Measurements from ENCODE around the gene EXOC6.
A peak's percentile ranks its signal among the peaks of the same experiment; 100 is the strongest.
"Not testable (repeated sequence)": the region's sequence is repeated elsewhere in the genome, so short reads cannot be mapped to it uniquely, and the experiment has no call there.

EXOC6 gene

GRCh38 chr10:92894081-92894655 is 45.8 kb downstream of the EXOC6 start:
- H3K4me3 ChIP-seq = no peak overlapping the region

GRCh38 chr10:92897916-92898315 is 49.6 kb downstream of the EXOC6 start:
- no peak for TF ChIP-seq Cebpa-rat (IDR thresholded peaks at IDR 0.05)
- no peak overlapping the region for H3K4me3 ChIP-seq
- no peaks in the 10 kb centered on the region for H4K20me1 ChIP-seq
- H3K4me2 ChIP-seq = no peak overlapping the region
- peaks cover 11% of the 10 kb centered on the region for H3K4me1 ChIP-seq
- 0 out of 2 replicates have a peak, but pooled peaks cover 8% of the 10 kb centered on the region for H3K36me3 ChIP-seq
- H3K9me3 ChIP-seq = no peaks in the 10 kb centered on the region
- H3K9ac ChIP-seq = no peak overlapping the region
- H3K27ac ChIP-seq = no peak overlapping the region
- H3K27me3 ChIP-seq = no peaks in the 10 kb centered on the region

More at GRCh38 chr10:92894081-92894655, 45.8 kb downstream of the EXOC6 start:
- TF ChIP-seq Cebpa-rat (IDR thresholded peaks at IDR 0.05) = no peak
- Histone ChIP-seq H4K20me1 (peaks cover 13% of the 10 kb centered on the region; the same call in 1 of the 2 replicates), H3K9me3 (no peaks in the 10 kb centered on the region), H3K9ac (no peak overlapping the region), H3K4me2 (no peak overlapping the region), H3K27ac (no peak overlapping the region), H3K27me3 (no peaks in the 10 kb centered on the region), H3K4me1 (no peaks in the 10 kb centered on the region), H3K36me3 (0 out of 2 replicates have a peak, but pooled peaks cover 8% of the 10 kb centered on the region)

GRCh38 chr10:92901819-92902251 is 53.5 kb downstream of the EXOC6 start:
- H3K9ac ChIP-seq = no peak overlapping the region
- no peaks in the 10 kb centered on the region for H3K9me3 ChIP-seq
- H3K4me3 ChIP-seq = no peak overlapping the region
- H3K4me2 ChIP-seq = peak overlapping the region; percentile 36
- peaks cover 11% of the 10 kb centered on the region for H3K4me1 ChIP-seq
- H3K27ac ChIP-seq = no peak overlapping the region
- H4K20me1 ChIP-seq = no peaks in the 10 kb centered on the region
- no peaks in the 10 kb centered on the region for H3K27me3 ChIP-seq
- 0 out of 2 replicates have a peak, but pooled peaks cover 8% of the 10 kb centered on the region for H3K36me3 ChIP-seq
- TF ChIP-seq Cebpa-rat (IDR thresholded peaks at IDR 0.05) = no peak

GRCh38 chr10:92903633-92904032 is 55.3 kb downstream of the EXOC6 start:
- H3K4me3 ChIP-seq = no peak overlapping the region
- no peaks in the 10 kb centered on the region for H3K9me3 ChIP-seq
- H3K4me2 ChIP-seq = no peak overlapping the region
- H3K27ac ChIP-seq = no peak overlapping the region
- H3K27me3 ChIP-seq = no peaks in the 10 kb centered on the region
- TF ChIP-seq Cebpa-rat (IDR thresholded peaks at IDR 0.05) = no peak
- peaks cover 11% of the 10 kb centered on the region for H3K4me1 ChIP-seq
- H3K9ac ChIP-seq = no peak overlapping the region
- no peaks in the 10 kb centered on the region for H4K20me1 ChIP-seq
- H3K36me3 ChIP-seq = peaks cover 4% of the 10 kb centered on the region; the same call in 1 of the 2 replicates

- Histone ChIP-seq H3K9ac (no peak overlapping the region), H3K4me1 (peaks cover 2% of the 10 kb centered on the region; the same call in 1 of the 2 replicates), H3K4me2 (no peak overlapping the region), H4K20me1 (no peaks in the 10 kb centered on the region), H3K4me3 (no peak overlapping the region), H3K27me3 (no peaks in the 10 kb centered on the region), H3K36me3 (peaks cover 4% of the 10 kb centered on the region; the same call in 1 of the 2 replicates), H3K27ac (no peak overlapping the region), H3K9me3 (no peaks in the 10 kb centered on the region)
- no peak for TF ChIP-seq Cebpa-rat (IDR thresholded peaks at IDR 0.05)
Observed at GRCh38 chr10:92907280-92907679, 59.0 kb downstream of the EXOC6 start.

GRCh38 chr10:92912631-92913030 is 64.3 kb downstream of the EXOC6 start:
- not testable (repeated sequence) for H3K4me3 ChIP-seq, H3K4me2 ChIP-seq, H3K4me1 ChIP-seq, H3K9ac ChIP-seq, H3K9me3 ChIP-seq, H3K36me3 ChIP-seq, H4K20me1 ChIP-seq, H3K27ac ChIP-seq, H3K27me3 ChIP-seq

GRCh38 chr10:92913973-92914372 is 65.7 kb downstream of the EXOC6 start:
- no peak for TF ChIP-seq Cebpa-rat (IDR thresholded peaks at IDR 0.05)
- H3K27me3 ChIP-seq = no peaks in the 10 kb centered on the region
- no peak overlapping the region for H3K4me3 ChIP-seq
- no peak overlapping the region for H3K4me2 ChIP-seq
- H3K36me3 ChIP-seq = peaks cover 4% of the 10 kb centered on the region; the same call in 1 of the 2 replicates
- H3K9ac ChIP-seq = no peak overlapping the region
- H3K9me3 ChIP-seq = no peaks in the 10 kb centered on the region
- H3K27ac ChIP-seq = no peak overlapping the region
- no peaks in the 10 kb centered on the region for H3K4me1 ChIP-seq
- no peaks in the 10 kb centered on the region for H4K20me1 ChIP-seq

GRCh38 chr10:92914478-92915325 is 66.4 kb downstream of the EXOC6 start:
- Histone ChIP-seq H3K9me3 (no peaks in the 10 kb centered on the region), H3K9ac (no peak overlapping the region), H3K27me3 (no peaks in the 10 kb centered on the region), H3K4me1 (no peaks in the 10 kb centered on the region), H3K36me3 (peaks cover 4% of the 10 kb centered on the region; the same call in 1 of the 2 replicates), H3K4me3 (no peak overlapping the region), H3K4me2 (no peak overlapping the region), H3K27ac (no peak overlapping the region), H4K20me1 (no peaks in the 10 kb centered on the region)
- no peak for TF ChIP-seq Cebpa-rat (IDR thresholded peaks at IDR 0.05)

GRCh38 chr10:92915892-92916291 is 67.6 kb downstream of the EXOC6 start:
- no peak for TF ChIP-seq Cebpa-rat (IDR thresholded peaks at IDR 0.05)
- Histone ChIP-seq H4K20me1 (no peaks in the 10 kb centered on the region), H3K36me3 (peaks cover 5% of the 10 kb centered on the region), H3K4me1 (no peaks in the 10 kb centered on the region), H3K9me3 (peaks cover 8% of the 10 kb centered on the region), H3K9ac (no peak overlapping the region), H3K27me3 (no peaks in the 10 kb centered on the region), H3K4me3 (no peak overlapping the region), H3K4me2 (no peak overlapping the region), H3K27ac (no peak overlapping the region)

- no peaks in the 10 kb centered on the region for H3K4me1 ChIP-seq
- H3K4me3 ChIP-seq = no peak overlapping the region
- no peak overlapping the region for H3K4me2 ChIP-seq
- no peak overlapping the region for H3K27ac ChIP-seq
- no peak overlapping the region for H3K9ac ChIP-seq
- H3K9me3 ChIP-seq = peaks cover 13% of the 10 kb centered on the region
- peaks cover 11% of the 10 kb centered on the region for H3K36me3 ChIP-seq
- no peak for TF ChIP-seq Cebpa-rat (IDR thresholded peaks at IDR 0.05)
- no peaks in the 10 kb centered on the region for H3K27me3 ChIP-seq
- no peaks in the 10 kb centered on the region for H4K20me1 ChIP-seq
Observed at GRCh38 chr10:92916433-92916832, 68.1 kb downstream of the EXOC6 start.

Measured in BLaER1 (cell line).